Stimulated activated CD8-positive, alpha-beta memory T cell treated with anti-CD3 and anti-CD28 coated beads, Interleukin-12 subunit alpha, Interleukin-12 subunit beta, amount 100 ng/mL, for 1 hour (primary cell): ENCODE data around the gene SLIT1.

Experiments used
- DNase-seq: peaks from one replicate; pipeline ENCODE4 v3.0.0-alpha.2; 2020; ENCODE audit warnings: low read depth

SLIT1 gene

DNA sequence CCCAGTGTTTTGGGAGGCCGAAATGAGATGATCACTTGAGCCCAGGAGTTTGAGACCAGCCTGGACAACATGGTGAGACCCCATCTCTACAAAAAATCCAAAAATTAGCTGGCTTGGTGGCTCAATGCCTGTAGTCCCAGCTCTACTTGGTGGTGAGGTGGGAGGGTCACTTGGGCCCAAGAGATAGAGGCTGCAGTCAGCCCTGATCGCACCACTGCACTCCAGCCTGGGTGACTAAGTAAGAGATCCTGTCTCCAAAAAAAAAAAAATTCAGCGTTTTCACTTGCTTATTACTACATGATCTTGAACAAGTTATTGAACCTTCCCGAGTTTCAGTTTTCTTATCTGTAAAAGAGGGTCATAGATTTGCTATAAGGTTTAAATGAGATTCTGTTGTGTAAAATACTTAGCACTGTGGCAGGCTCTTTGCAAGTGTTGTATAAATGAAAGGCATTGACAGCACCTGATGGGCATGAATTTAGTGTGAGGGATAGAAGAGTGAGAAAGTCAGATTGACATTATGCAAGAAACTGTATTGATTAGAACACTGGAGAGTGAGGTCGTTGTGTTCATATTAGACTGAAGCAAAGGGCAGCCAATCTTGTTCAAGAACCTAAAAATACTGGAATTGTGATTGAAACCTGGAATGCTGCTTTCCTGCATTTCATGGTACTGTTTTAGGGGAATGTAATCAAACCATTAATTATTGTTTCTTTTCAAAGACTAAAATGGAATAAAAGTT is 216.9 kb downstream of the SLIT1 start:
- DNase-seq: no peak

- no peak for DNase-seq
Observed at GRCh38 chr10:96967847-96968246, 217.9 kb downstream of the SLIT1 start.

GRCh38 chr10:96964131-96964530 is 221.6 kb downstream of the SLIT1 start:
- no peak for DNase-seq

- DNase-seq: no peak
Observed at GRCh38 chr10:96960872-96961271, 224.9 kb downstream of the SLIT1 start.

GRCh38 chr10:96959733-96960132 is 226.0 kb downstream of the SLIT1 start:
- DNase-seq: no peak

DNA sequence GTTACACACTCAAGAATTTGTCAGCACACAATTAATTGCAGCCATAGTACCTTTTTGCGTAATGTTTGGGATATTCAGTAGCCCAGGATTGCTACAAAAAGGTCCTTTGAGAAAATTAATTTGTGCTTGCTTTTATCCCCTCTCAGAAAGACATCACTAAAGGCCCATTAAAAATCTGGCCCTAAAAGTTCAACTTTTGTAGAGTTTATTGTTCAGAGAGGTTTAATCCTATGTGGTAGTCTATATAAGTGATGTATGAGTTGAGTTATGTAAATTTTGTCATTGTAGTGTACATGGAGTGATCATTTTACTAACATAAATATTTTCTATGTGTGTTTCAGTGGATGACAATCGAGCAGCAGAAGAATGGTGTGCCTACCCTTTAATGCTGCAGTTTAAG is 227.7 kb downstream of the SLIT1 start:
- DNase-seq: no peak

DNA sequence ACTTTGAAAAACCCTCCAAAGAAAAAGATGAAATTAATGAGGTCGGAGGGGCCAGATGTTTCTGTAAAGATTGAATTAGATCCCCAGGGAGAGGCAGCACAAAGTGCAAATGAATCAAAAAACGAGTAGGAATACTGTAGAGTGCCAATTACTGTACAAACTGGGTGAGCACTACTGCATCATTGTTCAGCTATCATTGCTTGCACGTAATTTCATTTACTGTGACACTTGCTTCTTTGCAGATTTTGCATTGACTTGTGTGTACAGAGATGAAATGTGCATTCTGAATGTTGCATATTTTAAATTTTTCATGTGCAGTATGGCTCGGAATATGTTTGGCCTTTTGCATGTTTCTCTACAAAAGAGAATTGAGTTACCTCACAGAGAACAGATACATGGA is 230.0 kb downstream of the SLIT1 start:
- no peak for DNase-seq

DNA sequence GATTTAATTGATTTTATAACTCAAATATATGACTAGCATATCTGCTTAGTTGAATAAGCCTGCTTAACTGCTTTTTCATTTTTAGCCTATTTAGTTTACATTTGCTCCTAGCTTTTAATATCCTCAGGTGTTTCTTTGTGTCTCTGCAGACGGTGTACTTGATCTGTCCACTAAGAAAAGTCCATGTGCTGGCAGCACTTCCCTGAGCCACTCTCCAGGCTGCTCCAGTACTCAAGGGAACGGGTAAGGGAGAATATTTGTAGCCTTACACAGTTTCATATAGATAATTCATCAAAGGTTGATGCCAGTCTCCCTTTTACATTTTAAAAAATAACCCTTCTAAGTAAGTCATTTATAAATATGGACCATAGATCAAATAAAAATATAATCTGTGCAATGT is 233.8 kb downstream of the SLIT1 start:
- DNase-seq: no peak

DNA sequence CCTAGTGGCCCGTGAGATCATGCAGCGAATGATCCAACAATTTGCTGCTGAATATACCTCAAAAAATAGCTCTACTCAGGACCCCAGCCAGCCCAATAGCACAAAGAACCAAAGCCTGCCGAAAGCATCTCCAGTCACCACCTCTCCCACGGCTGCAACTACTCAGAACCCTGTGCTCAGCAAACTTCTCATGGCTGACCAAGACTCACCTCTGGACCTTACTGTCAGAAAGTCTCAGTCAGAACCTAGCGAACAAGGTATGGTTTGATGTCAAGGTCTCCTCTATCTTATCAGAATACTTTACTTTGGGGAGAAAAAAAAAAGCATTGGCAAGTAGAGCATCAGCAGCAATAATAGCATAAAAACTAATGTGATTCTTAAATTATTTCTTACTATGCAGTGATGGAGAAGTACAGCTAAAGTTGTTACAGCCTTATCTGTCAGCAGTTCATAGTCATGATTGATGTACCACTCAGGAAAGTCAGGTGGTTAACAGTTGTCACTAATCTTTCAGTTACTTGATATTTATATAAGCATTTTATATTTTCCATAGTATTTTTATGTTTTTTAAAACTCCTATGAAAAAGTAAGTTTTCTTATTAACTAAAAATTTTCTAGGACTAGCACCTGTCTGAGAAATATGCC is 236.6 kb downstream of the SLIT1 start:
- no peak for DNase-seq
